Measurements from ENCODE around the gene PAOX. TPM values are rescaled to one million over a fixed set of nuclear protein-coding genes. Genes with fewer than 3 reads are reported as not detected.

Gene PAOX
- total and polyA plus RNA-seq, 9 of the 15 experiments (the other 6 are each of a cell fraction or from before 2014, with no cell fraction given), result 0.80 to 6.4 (median 2.6) TPM

DNA sequence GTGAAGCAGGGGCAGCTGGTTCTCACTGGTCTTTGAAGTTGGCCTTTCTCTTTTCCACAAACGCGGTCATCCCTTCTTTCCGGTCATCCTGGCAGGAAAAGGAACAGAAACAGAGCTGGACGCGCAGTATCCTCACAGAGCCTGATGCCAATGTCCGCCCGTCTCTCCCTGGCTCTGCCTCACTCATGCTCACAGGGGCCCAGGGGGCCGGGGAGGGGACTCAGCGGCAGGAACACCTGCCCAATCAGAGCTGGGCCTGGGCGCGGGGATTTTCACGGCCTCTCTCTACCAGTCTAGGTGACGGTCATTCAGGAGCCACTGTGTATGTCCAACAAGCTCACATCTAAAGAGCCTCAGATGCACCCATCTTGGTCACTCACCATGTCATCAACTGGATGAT, 16.2 kb upstream of the PAOX start:
- ChIA-PET POLR2A (interaction anchor here (1.0 kb wide), 1 partner anchor 10 kb away, joined by 6 read pairs; the partner anchor contains the start of gene ECHS1), CTCF (ENCODE audit: low intra/inter-chr PET ratio) (no interaction called here)
- WGBS (ENCODE audit: insufficient coverage, low coverage, missing lambda C conversion rate), result 100% methylated on average over 2 of the region's 13 CpGs

More for the DNA sequence above, 16.2 kb upstream of the PAOX start:
- Histone ChIP-seq H3K4me1 (replicated peaks in 1 of 2; ENCODE audit: control insufficient read depth in 2 of 2, insufficient read depth in 2 of 2, low read length in 2 of 2) (peaks cover 15 to 32% of the 10 kb centered on the region in 2 experiments), H2AFZ (ENCODE audit: low read depth, low read length) (no peak overlapping the region), H3K27ac (ENCODE audit: extremely low read depth, low read depth, low read length) (no peak overlapping the region), H3K79me2 (ENCODE audit: control insufficient read depth, insufficient read depth, low read length) (no peaks in the 10 kb centered on the region), H3K27me3 (ENCODE audit: control insufficient read depth in 2 of 2, insufficient read depth in 2 of 2, low read length in 2 of 2) (no peaks in the 10 kb centered on the region), H3K4me3 (no peak overlapping the region), H4K20me1 (replicated peaks; ENCODE audit: control insufficient read depth, insufficient read depth, low read length) (0 out of 2 replicates have a peak, but pooled peaks cover 3% of the 10 kb centered on the region), H3K36me3 (ENCODE audit: control insufficient read depth, insufficient read depth, low read length) (peaks cover 45% of the 10 kb centered on the region; the same call in 2 of the 3 replicates), H3K9me1 (ENCODE audit: control insufficient read depth, insufficient read depth, low read length) (no peaks in the 10 kb centered on the region), H3K4me2 (ENCODE audit: insufficient read depth, low read length) (no peak overlapping the region), H3K9me3 (replicated peaks; ENCODE audit: control insufficient read depth, insufficient read depth, low read depth, low read length) (no peaks in the 10 kb centered on the region), H3K9ac (ENCODE audit: insufficient read depth in 1 of 2, low read depth in 2 of 2, low read length in 2 of 2) (peak overlapping the region in 1 of 2 experiments; percentile 26; a peak in 1 of 4 replicates)
- in situ Hi-C loops (cut with MboI) (no loop called here), intact Hi-C loops (cut with micrococcal nuclease) (no loop called here)
- ATAC-seq, result no peak
- DNase-seq (ENCODE audit: extremely low read depth in 1 of 4, low spot score in 3 of 4), result no peak
- TF ChIP-seq POLR2G (IDR thresholded peaks at IDR 0.05; ENCODE audit: low read depth, low read length), result 0 out of 2 replicates have a peak, but pooled peaks have one; percentile 16
- TF ChIP-seq, protein P1, sequence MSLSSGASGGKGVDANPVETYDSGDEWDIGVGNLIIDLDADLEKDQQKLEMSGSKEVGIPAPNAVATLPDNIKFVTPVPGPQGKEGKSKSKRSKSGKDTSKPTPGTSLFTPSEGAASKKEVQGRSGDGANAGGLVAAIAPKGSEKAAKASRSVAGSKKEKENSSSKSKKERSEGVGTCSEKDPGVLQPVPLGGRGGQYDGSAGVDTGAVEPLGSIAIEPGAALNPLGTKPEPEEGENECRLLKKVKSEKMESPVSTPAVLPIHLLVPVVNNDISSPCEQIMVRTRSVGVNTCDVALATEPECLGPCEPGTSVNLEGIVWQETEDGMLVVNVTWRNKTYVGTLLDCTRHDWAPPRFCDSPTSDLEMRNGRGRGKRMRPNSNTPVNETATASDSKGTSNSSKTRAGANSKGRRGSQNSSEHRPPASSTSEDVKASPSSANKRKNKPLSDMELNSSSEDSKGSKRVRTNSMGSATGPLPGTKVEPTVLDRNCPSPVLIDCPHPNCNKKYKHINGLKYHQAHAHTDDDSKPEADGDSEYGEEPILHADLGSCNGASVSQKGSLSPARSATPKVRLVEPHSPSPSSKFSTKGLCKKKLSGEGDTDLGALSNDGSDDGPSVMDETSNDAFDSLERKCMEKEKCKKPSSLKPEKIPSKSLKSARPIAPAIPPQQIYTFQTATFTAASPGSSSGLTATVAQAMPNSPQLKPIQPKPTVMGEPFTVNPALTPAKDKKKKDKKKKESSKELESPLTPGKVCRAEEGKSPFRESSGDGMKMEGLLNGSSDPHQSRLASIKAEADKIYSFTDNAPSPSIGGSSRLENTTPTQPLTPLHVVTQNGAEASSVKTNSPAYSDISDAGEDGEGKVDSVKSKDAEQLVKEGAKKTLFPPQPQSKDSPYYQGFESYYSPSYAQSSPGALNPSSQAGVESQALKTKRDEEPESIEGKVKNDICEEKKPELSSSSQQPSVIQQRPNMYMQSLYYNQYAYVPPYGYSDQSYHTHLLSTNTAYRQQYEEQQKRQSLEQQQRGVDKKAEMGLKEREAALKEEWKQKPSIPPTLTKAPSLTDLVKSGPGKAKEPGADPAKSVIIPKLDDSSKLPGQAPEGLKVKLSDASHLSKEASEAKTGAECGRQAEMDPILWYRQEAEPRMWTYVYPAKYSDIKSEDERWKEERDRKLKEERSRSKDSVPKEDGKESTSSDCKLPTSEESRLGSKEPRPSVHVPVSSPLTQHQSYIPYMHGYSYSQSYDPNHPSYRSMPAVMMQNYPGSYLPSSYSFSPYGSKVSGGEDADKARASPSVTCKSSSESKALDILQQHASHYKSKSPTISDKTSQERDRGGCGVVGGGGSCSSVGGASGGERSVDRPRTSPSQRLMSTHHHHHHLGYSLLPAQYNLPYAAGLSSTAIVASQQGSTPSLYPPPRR (CRISPR knock-in tag; IDR thresholded peaks at IDR 0.05; ENCODE audit: borderline replicate concordance), result no peak
- BruUV-seq (replicated peaks), result no TSS peak
- no peak for FAIRE-seq

Measured in K562 (cell line).